HG02571 (cell line): Measurements from ENCODE around the gene DIPK2A.
A peak's percentile ranks its signal among the peaks of the same experiment; 100 is the strongest.

Experiments used
- ATAC-seq: cut with Tn5 transposase; IDR thresholded peaks from one replicate; pipeline ENCODE4 v1.9.1; 2021; ENCODE audit warnings: mild to moderate bottlenecking, moderate library complexity; ENCODE audit not compliant: unreplicated experiment

The DIPK2A gene, protein sequence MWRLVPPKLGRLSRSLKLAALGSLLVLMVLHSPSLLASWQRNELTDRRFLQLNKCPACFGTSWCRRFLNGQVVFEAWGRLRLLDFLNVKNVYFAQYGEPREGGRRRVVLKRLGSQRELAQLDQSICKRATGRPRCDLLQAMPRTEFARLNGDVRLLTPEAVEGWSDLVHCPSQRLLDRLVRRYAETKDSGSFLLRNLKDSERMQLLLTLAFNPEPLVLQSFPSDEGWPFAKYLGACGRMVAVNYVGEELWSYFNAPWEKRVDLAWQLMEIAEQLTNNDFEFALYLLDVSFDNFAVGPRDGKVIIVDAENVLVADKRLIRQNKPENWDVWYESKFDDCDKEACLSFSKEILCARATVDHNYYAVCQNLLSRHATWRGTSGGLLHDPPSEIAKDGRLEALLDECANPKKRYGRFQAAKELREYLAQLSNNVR

GRCh38 chr3:143971359-143972154, at the start of gene DIPK2A:
TSS of gene DIPK2A (plus strand) at chr3:143971823. CDS start at chr3:143972333, 510 bp downstream.
- peak; percentile 53 for ATAC-seq

GRCh38 chr3:143924522-143925285, 46.9 kb upstream of the DIPK2A start:
- ATAC-seq = peak; percentile 58

DNA sequence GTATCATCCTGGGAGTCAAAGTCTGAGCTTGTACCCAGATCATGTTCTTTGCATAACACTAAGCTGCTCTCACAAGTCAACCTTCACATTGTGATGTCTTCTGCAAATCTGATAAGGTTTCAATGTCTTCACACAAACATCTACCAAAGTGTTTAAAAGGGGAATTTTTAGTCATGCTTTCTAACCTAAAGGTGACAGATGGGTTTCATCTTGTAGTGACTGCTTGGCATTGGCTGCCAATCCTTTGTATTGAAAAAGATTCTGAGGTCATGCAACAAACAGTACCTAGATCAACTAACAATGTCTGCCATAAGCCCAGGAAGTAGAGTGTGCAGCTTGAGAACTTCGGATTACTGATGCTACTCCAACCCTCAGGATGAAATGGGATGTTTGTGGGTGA, 43.6 kb upstream of the DIPK2A start:
- no peak for ATAC-seq

DNA sequence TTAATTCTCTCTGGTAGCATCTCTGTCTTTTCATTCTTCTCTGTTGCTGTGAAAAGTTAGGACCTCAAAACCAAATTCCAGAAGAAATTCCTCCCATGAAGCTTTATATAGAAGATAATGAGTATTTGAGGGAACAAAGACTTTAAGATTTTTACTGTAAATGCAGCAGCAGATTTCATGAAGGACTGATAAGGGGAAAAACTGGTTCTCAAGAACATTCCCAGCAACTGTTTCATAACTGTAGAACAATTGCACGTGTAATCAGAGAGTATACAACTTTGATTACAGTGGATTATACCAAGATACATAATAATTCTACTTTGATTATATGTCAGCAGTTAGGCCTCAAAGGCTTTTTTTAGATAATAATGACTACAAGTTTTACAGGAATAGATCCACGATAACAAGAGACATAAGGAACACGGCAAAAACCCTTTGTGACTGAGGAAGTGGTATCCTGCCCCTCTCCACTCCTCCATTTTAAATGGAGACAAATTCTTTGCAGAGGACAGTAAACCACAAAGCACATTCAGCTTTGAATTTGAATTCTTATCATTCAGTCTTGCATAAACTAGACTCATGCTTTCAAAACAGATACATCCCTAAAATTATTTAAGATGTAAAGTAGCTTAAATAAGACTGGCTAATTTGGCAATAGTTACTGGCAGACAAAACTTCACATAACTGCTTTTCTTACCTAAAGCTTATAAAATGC, 42.9 kb upstream of the DIPK2A start:
- ATAC-seq = no peak

DNA sequence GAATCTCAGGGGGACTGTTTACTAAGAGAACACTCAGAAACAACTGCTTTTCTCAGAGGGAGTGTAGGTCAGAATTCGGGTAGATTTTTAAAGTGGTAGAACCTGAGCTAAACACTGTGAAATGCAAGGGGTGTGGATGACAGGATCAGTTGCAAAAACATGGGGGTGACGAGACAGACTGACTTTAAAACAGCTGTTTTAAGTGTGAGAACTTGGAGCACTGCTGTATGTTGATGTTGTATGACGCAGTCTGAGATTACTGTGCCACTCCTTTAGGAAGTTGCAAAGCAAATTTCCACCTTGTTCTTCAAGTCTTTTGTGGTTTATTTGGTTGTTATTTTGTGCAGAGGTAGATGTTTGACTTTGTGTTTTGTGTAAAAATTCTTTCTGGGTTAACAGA, 36.8 kb upstream of the DIPK2A start:
- ATAC-seq = no peak

GRCh38 chr3:143935678-143936077, 35.9 kb upstream of the DIPK2A start:
- no peak for ATAC-seq

- ATAC-seq = no peak
These were observed 20.8 kb upstream of the DIPK2A start for GRCh38 chr3:143950810-143951209.

GRCh38 chr3:143951351-143951971, 20.2 kb upstream of the DIPK2A start:
- ATAC-seq = peak; percentile 60

GRCh38 chr3:143952569-143953072, 19.0 kb upstream of the DIPK2A start:
- no peak for ATAC-seq

GRCh38 chr3:143955113-143955512, 16.5 kb upstream of the DIPK2A start:
- no peak for ATAC-seq

- no peak for ATAC-seq
These were observed 14.8 kb upstream of the DIPK2A start for GRCh38 chr3:143956838-143957237.

DNA sequence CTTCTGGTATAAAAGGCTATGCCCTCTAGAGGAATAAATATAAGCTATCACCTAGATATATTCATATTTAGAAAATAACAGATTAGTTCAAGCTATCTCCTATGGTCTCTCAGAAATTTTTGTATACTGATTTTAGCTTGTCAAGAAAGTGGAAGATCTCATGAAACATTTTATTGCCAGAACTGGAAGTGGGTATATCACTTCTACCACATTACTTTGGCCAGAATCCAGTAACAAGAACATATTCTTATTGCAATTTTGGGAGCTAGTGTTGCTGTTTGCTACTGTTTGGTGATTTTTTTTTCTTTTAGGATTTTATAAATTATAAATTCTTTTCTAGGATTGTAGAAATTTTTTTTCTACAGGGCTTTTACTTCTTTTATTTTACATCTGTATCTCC, 14.2 kb upstream of the DIPK2A start:
- ATAC-seq = no peak

GRCh38 chr3:143958966-143959365, 12.7 kb upstream of the DIPK2A start:
- ATAC-seq = no peak

GRCh38 chr3:143961342-143961741, 10.3 kb upstream of the DIPK2A start:
- no peak for ATAC-seq

- ATAC-seq = no peak
These were observed 7.7 kb upstream of the DIPK2A start for GRCh38 chr3:143963946-143964345.

DNA sequence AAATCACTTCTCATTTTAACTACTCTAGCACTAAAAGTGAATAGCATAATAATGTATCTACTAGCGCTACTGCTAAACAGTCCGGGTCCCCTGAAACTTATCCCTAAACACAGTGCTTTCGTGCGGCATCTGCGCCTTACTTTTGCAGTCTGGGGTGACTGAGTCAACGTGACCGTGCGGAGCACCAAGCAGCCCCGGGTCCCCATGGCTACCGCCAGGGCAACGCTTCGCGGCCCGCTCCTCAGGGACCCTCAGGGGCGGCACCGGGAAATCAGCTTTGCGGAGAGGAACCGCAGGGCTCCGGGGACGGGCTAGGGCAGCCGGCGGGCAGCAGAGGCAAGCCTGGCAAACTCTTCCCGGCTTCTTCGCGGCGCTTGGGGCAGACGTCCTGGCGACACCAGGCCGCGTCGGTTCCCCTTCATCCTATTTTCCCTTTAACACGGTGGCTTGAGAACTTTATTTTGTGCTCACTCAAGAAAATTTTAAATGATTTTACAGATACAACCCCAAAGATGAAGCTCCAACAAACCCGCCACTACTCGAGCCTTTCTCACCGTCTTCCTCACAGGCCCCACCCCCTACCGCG, 757 bp upstream of the DIPK2A start:
- peak; percentile 16 for ATAC-seq

- no peak for ATAC-seq
These were observed 507 bp downstream of the DIPK2A start for GRCh38 chr3:143972155-143972504.

- peak; percentile 32 for ATAC-seq
These were observed 1.1 kb downstream of the DIPK2A start for GRCh38 chr3:143972505-143973258.
